NCI-H526 (cell line): ENCODE results near the gene APLP2.
"Not testable (repeated sequence)": the region's sequence is repeated elsewhere in the genome, so short reads cannot be mapped to it uniquely, and the experiment has no call there.

Source experiments
- DNase-seq, 2 experiments: peaks; one replicate each; lab custom pipeline; 2025; lab: John Stamatoyannopoulos, UW

The APLP2 gene

GRCh38 chr11:130193551-130193950 lies 123.9 kb downstream of the APLP2 start:
- DNase-seq, result not testable (repeated sequence)
